Forelimb muscle (tissue), 1 donor: Measurements from ENCODE around the gene RHOB. TPM values are rescaled to one million over a fixed set of nuclear protein-coding genes. Genes with fewer than 3 reads are reported as not detected.
A peak's percentile ranks its signal among the peaks of the same experiment; 100 is the strongest.

Experiments
- DNase-seq: peaks from one replicate; pipeline ENCODE4 v3.0.0-alpha.2; 2013; ENCODE audit warnings: low read depth
- polyA plus RNA-seq: library from polyadenylated mRNA; unstranded; fragments of 120-200 nt; gene quantifications from one replicate; pipeline ENCODE4 v1.2.1, GENCODE V29; 2013; ENCODE audit not compliant: insufficient read length

RHOB gene
- polyA plus RNA-seq, 1 donor: 119 TPM

GRCh38 chr2:20473128-20473527, 26.3 kb downstream of the RHOB start:
- DNase-seq: no peak

- DNase-seq: no peak
These were observed 28.1 kb downstream of the RHOB start for GRCh38 chr2:20474757-20475566.

GRCh38 chr2:20475567-20475952, 28.7 kb downstream of the RHOB start:
- no peak for DNase-seq

GRCh38 chr2:20476481-20476880, 29.6 kb downstream of the RHOB start:
- DNase-seq: no peak

GRCh38 chr2:20476950-20477349, 30.1 kb downstream of the RHOB start:
- DNase-seq: no peak

- no peak for DNase-seq
These were observed 32.1 kb downstream of the RHOB start for GRCh38 chr2:20478961-20479360.

- DNase-seq: no peak
These were observed 33.0 kb downstream of the RHOB start for GRCh38 chr2:20479835-20480234.

- no peak for DNase-seq
These were observed 34.0 kb downstream of the RHOB start for GRCh38 chr2:20480913-20481312.

GRCh38 chr2:20481798-20482405, 35.0 kb downstream of the RHOB start:
- no peak for DNase-seq

GRCh38 chr2:20482725-20483124, 35.9 kb downstream of the RHOB start:
- DNase-seq: peak; percentile 32

GRCh38 chr2:20483194-20483895, 36.5 kb downstream of the RHOB start:
- no peak for DNase-seq

GRCh38 chr2:20484034-20484617, 37.3 kb downstream of the RHOB start:
- no peak for DNase-seq

GRCh38 chr2:20484810-20485611, 38.1 kb downstream of the RHOB start:
- no peak for DNase-seq

- DNase-seq: no peak
These were observed 38.9 kb downstream of the RHOB start for GRCh38 chr2:20485612-20486388.

- DNase-seq: no peak
These were observed 39.7 kb downstream of the RHOB start for GRCh38 chr2:20486571-20486970.

- DNase-seq: no peak
These were observed 40.1 kb downstream of the RHOB start for GRCh38 chr2:20487030-20487391.

GRCh38 chr2:20487392-20488174, 40.7 kb downstream of the RHOB start:
- no peak for DNase-seq

- DNase-seq: no peak
These were observed 41.3 kb downstream of the RHOB start for GRCh38 chr2:20488201-20488641.

- no peak for DNase-seq
These were observed 41.9 kb downstream of the RHOB start for GRCh38 chr2:20488782-20489181.
